SK-N-MC (cell line): ENCODE results near the gene HCAR1.
"Not testable (repeated sequence)": the region's sequence is repeated elsewhere in the genome, so short reads cannot be mapped to it uniquely, and the experiment has no call there.

Experiments
- EZH2 ChIP-seq: fragments of 200-600 bp; sonication (generic); IDR thresholded peaks from one replicate; pipeline ENCODE4 v1.6.1; 2017; ENCODE audit warnings: antibody characterized with exemption
- FOXP2 ChIP-seq: optimal IDR thresholded peaks from 2 replicates; pipeline ENCODE3; 2011; ENCODE audit warnings: mild to moderate bottlenecking, moderate library complexity; ENCODE audit not compliant: insufficient read depth; ENCODE audit errors: extremely low read length, control extremely low read depth
- POLR2AphosphoS5 ChIP-seq: IDR thresholded peaks from 2 replicates; pipeline ENCODE4 v1.6.1; 2012; ENCODE audit warnings: mild to moderate bottlenecking, low read depth, low read length, borderline replicate concordance

DNA sequence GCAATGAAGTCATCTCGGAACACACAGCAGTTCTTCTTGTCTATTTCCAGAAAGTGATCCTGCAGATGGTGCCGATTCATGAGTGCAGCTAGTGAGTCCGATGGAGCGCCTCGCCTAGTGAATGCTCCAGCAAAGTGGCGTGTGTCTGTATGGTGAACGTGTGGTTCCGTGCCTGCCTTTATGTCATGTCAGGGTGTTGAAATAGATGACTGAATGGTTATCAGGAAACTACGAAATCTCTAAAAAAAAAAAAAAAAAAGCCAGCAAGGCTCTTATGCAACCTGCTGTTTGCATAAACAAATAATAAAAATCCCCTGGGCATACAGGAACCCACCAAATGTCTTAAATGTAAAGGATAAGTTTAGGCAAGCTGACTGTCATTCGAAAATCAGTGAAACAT is 14.0 kb downstream of the HCAR1 start, which contains the start of gene HCAR3:
- not testable (repeated sequence) for TF ChIP-seq EZH2, POLR2AphosphoS5, FOXP2
